Uterus (tissue), 4 donors: ENCODE data around the gene TIMMDC1. TPM values are rescaled to one million over a fixed set of nuclear protein-coding genes. Genes with fewer than 3 reads are reported as not detected.

Experiments used
- DNase-seq, 2 donors: peaks; one replicate each; pipeline ENCODE4 v3.0.0-alpha.2; 2019 to 2020
- H3K27ac ChIP-seq, 2 donors: fragments of 200-600 bp; sonication (generic); 1 replicate in 1 of 2; 2 replicates in 1 of 2; pipeline ENCODE4 v1.5.1; 2016 to 2018
- H3K27me3 ChIP-seq, 2 donors: fragments of 200-600 bp; sonication (generic); one replicate each; pipeline ENCODE4 v1.5.1; 2018 to 2019; ENCODE audit warnings: control low read depth in 1 of 2
- H3K36me3 ChIP-seq, 2 donors: fragments of 200-600 bp; sonication (generic); one replicate each; pipeline ENCODE4 v1.5.1; 2019; ENCODE audit warnings: control low read depth in 1 of 2
- H3K4me1 ChIP-seq, 2 donors: fragments of 200-600 bp; sonication (generic); one replicate each; pipeline ENCODE4 v1.5.1; 2018 to 2019; ENCODE audit warnings: control low read depth in 1 of 2
- H3K4me3 ChIP-seq, 2 donors: fragments of 200-600 bp; sonication (generic); 1 replicate in 1 of 2; 2 replicates in 1 of 2; pipeline ENCODE4 v1.5.1; 2018 to 2019; ENCODE audit warnings: mild to moderate bottlenecking in 1 of 2
- H3K9me3 ChIP-seq, 2 donors: fragments of 200-600 bp; sonication (generic); one replicate each; pipeline ENCODE4 v1.5.1; 2019; ENCODE audit warnings: control low read depth in 1 of 2
- POLR2A ChIP-seq, 2 donors: fragments of 450-650 bp; IDR thresholded peaks; one replicate each; pipeline ENCODE4 v1.6.1; 2016; ENCODE audit warnings: antibody characterized with exemption in 2 of 2, mild to moderate bottlenecking in 1 of 2, moderate library complexity in 1 of 2
- intact Hi-C: fragments of 100-400 bp; cut with DNase I; formaldehyde crosslinking; loops from one replicate; pipeline ENCODE4 v1.15.1; 2023; ENCODE audit warnings: low total_unique reads
- total RNA-seq, 4 donors: library from RNA; depleted of rRNA in 3 of 4; stranded (reverse); fragments of >200 nt in 3 of 4; gene quantifications; one replicate each; pipeline versions ENCODE4 v1.1.0 to v1.2.4, GENCODE V29; 2014 to 2023
- TF ChIP-seq, protein P1 (sequence below), 4 experiments: fragments of 200-600 bp in 2 of 4; fragments of 450-650 bp in 2 of 4; sonication (generic) in 2 of 4; IDR thresholded peaks; one replicate each; pipeline ENCODE4 v1.5.1; 2016 to 2019; ENCODE audit warnings: antibody characterized with exemption in 4 of 4, mild to moderate bottlenecking in 2 of 4, moderate library complexity in 1 of 4
- donor health status: DM: yes; HTN: yes; CAD: no.

Gene TIMMDC1
- total RNA-seq, 4 donors from 2014 or later: 15.1 to 83.4 (median 31.4) TPM

- no peak overlapping the region for H3K4me3 ChIP-seq
- no peaks in the 10 kb centered on the region for H3K4me1 ChIP-seq
- DNase-seq: no peak
- no peaks in the 10 kb centered on the region for H3K27me3 ChIP-seq
- H3K27ac ChIP-seq: no peak overlapping the region
- no peaks in the 10 kb centered on the region for H3K9me3 ChIP-seq
- TF ChIP-seq, protein P1, sequence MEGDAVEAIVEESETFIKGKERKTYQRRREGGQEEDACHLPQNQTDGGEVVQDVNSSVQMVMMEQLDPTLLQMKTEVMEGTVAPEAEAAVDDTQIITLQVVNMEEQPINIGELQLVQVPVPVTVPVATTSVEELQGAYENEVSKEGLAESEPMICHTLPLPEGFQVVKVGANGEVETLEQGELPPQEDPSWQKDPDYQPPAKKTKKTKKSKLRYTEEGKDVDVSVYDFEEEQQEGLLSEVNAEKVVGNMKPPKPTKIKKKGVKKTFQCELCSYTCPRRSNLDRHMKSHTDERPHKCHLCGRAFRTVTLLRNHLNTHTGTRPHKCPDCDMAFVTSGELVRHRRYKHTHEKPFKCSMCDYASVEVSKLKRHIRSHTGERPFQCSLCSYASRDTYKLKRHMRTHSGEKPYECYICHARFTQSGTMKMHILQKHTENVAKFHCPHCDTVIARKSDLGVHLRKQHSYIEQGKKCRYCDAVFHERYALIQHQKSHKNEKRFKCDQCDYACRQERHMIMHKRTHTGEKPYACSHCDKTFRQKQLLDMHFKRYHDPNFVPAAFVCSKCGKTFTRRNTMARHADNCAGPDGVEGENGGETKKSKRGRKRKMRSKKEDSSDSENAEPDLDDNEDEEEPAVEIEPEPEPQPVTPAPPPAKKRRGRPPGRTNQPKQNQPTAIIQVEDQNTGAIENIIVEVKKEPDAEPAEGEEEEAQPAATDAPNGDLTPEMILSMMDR (IDR thresholded peaks at IDR 0.05): no peak
- TF ChIP-seq POLR2A (IDR thresholded peaks at IDR 0.05): no peak
- intact Hi-C loops: no loop called here
- H3K36me3 ChIP-seq: no peaks in the 10 kb centered on the region
Observed at GRCh38 chr3:119541547-119541946, 43.2 kb downstream of the TIMMDC1 start.

DNA sequence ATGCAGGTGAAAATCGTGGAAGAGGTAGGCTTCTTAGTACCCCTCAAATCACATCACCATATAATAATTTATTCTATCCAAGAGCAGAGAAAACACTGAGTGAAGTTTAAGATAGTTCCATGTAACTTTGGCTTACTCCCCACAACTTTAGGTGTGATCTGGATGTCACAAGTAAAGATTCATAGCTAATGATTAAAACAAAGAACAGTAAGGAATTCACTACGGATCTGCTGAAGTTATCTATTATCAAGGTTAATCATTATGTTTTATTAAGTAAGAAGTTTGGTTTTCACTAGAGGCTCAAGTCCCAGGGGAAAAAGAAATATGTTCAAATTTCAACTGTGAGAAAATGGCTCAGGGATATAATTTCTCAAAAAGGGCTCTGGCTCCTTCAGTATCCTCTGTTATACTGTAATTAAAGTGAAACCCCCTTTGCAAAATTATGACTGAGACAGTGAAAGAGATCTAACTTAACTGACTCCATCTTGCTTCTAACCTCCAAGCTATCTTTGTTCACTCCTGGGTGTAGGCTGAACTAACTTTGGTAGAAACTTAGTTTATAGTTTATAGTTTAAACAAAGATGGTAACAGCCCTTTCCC is 43.9 kb downstream of the TIMMDC1 start:
- intact Hi-C loops: no loop called here
- H3K27me3 ChIP-seq: no peaks in the 10 kb centered on the region
- no peaks in the 10 kb centered on the region for H3K9me3 ChIP-seq
- no peaks in the 10 kb centered on the region for H3K4me1 ChIP-seq
- DNase-seq: no peak
- no peak for TF ChIP-seq POLR2A (IDR thresholded peaks at IDR 0.05)
- TF ChIP-seq, protein P1 (IDR thresholded peaks at IDR 0.05): no peak
- no peaks in the 10 kb centered on the region for H3K36me3 ChIP-seq
- H3K27ac ChIP-seq: no peak overlapping the region
- no peak overlapping the region for H3K4me3 ChIP-seq

- no peaks in the 10 kb centered on the region for H3K36me3 ChIP-seq
- H3K4me1 ChIP-seq: no peaks in the 10 kb centered on the region
- no peaks in the 10 kb centered on the region for H3K9me3 ChIP-seq
- H3K4me3 ChIP-seq: no peak overlapping the region
- H3K27ac ChIP-seq: no peak overlapping the region
- intact Hi-C loops: no loop called here
- no peaks in the 10 kb centered on the region for H3K27me3 ChIP-seq
- no peak for DNase-seq
- no peak for TF ChIP-seq POLR2A (IDR thresholded peaks at IDR 0.05)
- TF ChIP-seq, protein P1 (IDR thresholded peaks at IDR 0.05): no peak
Observed at GRCh38 chr3:119543147-119543546, 44.8 kb downstream of the TIMMDC1 start.

DNA sequence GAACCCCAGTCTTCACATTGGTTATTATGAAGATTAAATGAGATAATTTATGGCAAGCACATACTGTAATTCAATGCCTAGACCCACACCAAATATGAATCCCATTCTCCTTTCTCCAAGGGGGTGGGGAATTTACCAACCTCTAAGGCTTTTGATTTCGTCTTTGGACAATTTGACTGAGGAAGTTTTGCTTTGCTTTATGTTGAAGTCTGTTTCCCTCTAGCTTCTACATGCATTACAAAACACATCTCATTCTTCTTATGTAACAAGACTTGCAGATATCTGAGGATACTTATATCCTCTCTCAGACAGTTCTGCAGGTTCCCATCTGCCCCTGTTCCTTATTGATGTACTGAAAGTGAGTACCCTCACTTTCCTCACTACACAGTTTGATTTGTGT is 48.9 kb downstream of the TIMMDC1 start:
- no peak for TF ChIP-seq POLR2A (IDR thresholded peaks at IDR 0.05)
- TF ChIP-seq, protein P1 (IDR thresholded peaks at IDR 0.05): no peak
- H3K9me3 ChIP-seq: no peaks in the 10 kb centered on the region
- H3K27me3 ChIP-seq: no peaks in the 10 kb centered on the region
- no peak for DNase-seq
- H3K4me3 ChIP-seq: no peak overlapping the region
- intact Hi-C loops: no loop called here
- H3K4me1 ChIP-seq: no peaks in the 10 kb centered on the region
- H3K36me3 ChIP-seq: no peaks in the 10 kb centered on the region
- no peak overlapping the region for H3K27ac ChIP-seq

DNA sequence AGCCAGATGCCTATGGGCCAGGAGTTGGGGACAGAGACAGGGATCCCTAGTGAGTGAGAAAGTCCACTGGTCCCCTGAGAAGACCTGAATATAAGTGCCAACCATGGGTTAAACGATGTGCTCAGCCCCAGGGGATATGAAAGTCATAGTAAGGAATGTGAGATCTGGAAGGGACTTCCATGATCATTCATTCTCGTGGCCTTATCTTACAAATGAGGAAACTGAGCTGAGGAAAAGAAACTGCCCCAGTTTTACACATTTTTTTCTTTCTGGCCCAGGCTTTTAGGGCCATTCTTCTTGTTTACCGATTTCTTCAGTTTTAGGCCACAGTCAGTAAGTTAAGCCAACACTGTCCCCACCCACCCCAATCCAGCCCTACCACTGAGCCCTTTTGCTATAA is 50.0 kb downstream of the TIMMDC1 start:
- intact Hi-C loops: no loop called here
- Histone ChIP-seq H3K9me3 (no peaks in the 10 kb centered on the region), H3K36me3 (no peaks in the 10 kb centered on the region), H3K27ac (no peak overlapping the region), H3K27me3 (no peaks in the 10 kb centered on the region), H3K4me3 (no peak overlapping the region), H3K4me1 (no peaks in the 10 kb centered on the region)
- DNase-seq: no peak
- TF ChIP-seq POLR2A (IDR thresholded peaks at IDR 0.05): no peak
- TF ChIP-seq, protein P1 (IDR thresholded peaks at IDR 0.05): no peak
